Suprapubic skin (tissue), 4 donors: ENCODE data around the gene LNPEP.

Experiments
- CTCF ChIP-seq, 2 donors: fragments of 200-600 bp in 1 of 2; fragments of 450-650 bp in 1 of 2; sonication (generic) in 1 of 2; IDR thresholded peaks; one replicate each; pipeline ENCODE4 v1.5.1; 2016 to 2019; ENCODE audit warnings: antibody characterized with exemption in 2 of 2, mild to moderate bottlenecking in 1 of 2, moderate library complexity in 1 of 2
- POLR2A ChIP-seq, 2 donors: fragments of 450-650 bp; IDR thresholded peaks; one replicate each; pipeline ENCODE4 v1.6.1; 2017; ENCODE audit warnings: antibody characterized with exemption in 2 of 2, mild to moderate bottlenecking in 2 of 2, moderate library complexity in 2 of 2
- POLR2AphosphoS5 ChIP-seq, 3 donors: sonication (generic); formaldehyde crosslinking; IDR thresholded peaks; one replicate each; pipeline ENCODE4 v1.6.1; 2017; ENCODE audit warnings: antibody characterized with exemption in 3 of 3

- TF ChIP-seq CTCF (IDR thresholded peaks at IDR 0.05) (no peak), POLR2A (IDR thresholded peaks at IDR 0.05) (no peak), POLR2AphosphoS5 (IDR thresholded peaks at IDR 0.05) (no peak)
Measured at GRCh38 chr5:96958977-96959376, 23.1 kb downstream of the LNPEP start.
